ENCODE measurements around the gene KPNA5. TPM values are rescaled to one million over a fixed set of nuclear protein-coding genes. Genes with fewer than 3 reads are reported as not detected.

KPNA5 gene
- total and polyA plus RNA-seq, 2 of the 13 experiments (the other 11 are each of a cell fraction or from before 2014, with no cell fraction given): 5.3 to 13.0 TPM

DNA sequence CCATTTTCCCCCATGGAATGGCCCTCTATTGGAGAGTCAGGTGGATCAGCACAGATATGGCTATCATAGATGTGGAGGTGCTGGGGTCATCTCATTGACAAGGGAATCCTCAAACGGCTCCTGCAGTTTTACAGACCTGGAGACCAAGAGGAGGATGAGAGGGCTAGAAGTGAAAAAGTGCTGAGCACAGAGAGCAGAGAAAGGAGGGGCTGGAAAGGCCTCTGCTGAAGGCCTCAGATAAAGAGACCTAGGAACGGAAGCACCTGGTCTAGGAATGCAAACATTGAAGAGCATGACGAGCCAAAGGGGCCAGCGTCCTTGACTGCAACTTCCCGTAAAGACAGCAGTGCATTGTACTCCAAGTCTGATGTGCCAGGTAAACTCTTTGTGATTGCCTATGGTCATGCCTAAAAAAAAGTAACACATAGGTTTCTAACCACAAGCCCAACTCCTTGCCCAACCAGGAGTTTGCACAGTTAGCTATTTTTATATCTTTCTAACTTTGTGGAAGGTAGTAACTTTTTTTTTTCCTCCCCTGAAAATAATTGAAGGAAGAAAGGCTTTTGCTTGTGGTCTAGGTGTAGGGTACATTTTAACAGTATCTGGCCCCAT is 49.5 kb upstream of the KPNA5 start (continued):
- no peak for TF ChIP-seq ZBTB10 (CRISPR knock-in tag; IDR thresholded peaks at IDR 0.05; ENCODE audit: borderline replicate concordance)
- peak; percentile 71; the same call in 1 of the 2 replicates for TF ChIP-seq CREB1 (IDR thresholded peaks at IDR 0.05)
- TF ChIP-seq CREB1 (CRISPR knock-in tag; IDR thresholded peaks at IDR 0.05): peak; percentile 86
- peak; percentile 29; the same call in 1 of the 2 replicates for TF ChIP-seq ATF3 (CRISPR knock-in tag; IDR thresholded peaks at IDR 0.05)
- TF ChIP-seq, protein P1, sequence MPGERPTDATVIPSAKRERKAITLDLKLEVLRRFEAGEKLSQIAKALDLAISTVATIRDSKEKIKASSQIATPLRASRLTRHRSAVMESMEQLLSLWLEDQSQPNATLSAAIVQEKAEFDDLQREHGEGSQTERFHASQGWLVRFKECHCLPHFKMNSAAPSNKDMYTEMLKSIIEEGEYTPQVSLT (CRISPR knock-in tag; IDR thresholded peaks at IDR 0.05; ENCODE audit: borderline replicate concordance, low read depth): 0 out of 2 replicates have a peak, but pooled peaks have one; percentile 69
- peak; percentile 70; the same call in 1 of the 2 replicates for TF ChIP-seq LCORL (IDR thresholded peaks at IDR 0.05)
- peak; percentile 91 for TF ChIP-seq LCORL (CRISPR knock-in tag; IDR thresholded peaks at IDR 0.05)
- TF ChIP-seq NR2C2 (CRISPR knock-in tag; IDR thresholded peaks at IDR 0.05; ENCODE audit: borderline replicate concordance): no peak
- TF ChIP-seq CEBPB (IDR thresholded peaks at IDR 0.05; ENCODE audit: borderline replicate concordance, low read depth, low read length): peak; percentile 28; the same call in 1 of the 2 replicates
- TF ChIP-seq, protein P2, sequence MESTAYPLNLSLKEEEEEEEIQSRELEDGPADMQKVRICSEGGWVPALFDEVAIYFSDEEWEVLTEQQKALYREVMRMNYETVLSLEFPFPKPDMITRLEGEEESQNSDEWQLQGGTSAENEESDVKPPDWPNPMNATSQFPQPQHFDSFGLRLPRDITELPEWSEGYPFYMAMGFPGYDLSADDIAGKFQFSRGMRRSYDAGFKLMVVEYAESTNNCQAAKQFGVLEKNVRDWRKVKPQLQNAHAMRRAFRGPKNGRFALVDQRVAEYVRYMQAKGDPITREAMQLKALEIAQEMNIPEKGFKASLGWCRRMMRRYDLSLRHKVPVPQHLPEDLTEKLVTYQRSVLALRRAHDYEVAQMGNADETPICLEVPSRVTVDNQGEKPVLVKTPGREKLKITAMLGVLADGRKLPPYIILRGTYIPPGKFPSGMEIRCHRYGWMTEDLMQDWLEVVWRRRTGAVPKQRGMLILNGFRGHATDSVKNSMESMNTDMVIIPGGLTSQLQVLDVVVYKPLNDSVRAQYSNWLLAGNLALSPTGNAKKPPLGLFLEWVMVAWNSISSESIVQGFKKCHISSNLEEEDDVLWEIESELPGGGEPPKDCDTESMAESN (CRISPR knock-in tag; conservative IDR thresholded peaks at IDR 0.05): peak; percentile 92
- TF ChIP-seq, protein P3, sequence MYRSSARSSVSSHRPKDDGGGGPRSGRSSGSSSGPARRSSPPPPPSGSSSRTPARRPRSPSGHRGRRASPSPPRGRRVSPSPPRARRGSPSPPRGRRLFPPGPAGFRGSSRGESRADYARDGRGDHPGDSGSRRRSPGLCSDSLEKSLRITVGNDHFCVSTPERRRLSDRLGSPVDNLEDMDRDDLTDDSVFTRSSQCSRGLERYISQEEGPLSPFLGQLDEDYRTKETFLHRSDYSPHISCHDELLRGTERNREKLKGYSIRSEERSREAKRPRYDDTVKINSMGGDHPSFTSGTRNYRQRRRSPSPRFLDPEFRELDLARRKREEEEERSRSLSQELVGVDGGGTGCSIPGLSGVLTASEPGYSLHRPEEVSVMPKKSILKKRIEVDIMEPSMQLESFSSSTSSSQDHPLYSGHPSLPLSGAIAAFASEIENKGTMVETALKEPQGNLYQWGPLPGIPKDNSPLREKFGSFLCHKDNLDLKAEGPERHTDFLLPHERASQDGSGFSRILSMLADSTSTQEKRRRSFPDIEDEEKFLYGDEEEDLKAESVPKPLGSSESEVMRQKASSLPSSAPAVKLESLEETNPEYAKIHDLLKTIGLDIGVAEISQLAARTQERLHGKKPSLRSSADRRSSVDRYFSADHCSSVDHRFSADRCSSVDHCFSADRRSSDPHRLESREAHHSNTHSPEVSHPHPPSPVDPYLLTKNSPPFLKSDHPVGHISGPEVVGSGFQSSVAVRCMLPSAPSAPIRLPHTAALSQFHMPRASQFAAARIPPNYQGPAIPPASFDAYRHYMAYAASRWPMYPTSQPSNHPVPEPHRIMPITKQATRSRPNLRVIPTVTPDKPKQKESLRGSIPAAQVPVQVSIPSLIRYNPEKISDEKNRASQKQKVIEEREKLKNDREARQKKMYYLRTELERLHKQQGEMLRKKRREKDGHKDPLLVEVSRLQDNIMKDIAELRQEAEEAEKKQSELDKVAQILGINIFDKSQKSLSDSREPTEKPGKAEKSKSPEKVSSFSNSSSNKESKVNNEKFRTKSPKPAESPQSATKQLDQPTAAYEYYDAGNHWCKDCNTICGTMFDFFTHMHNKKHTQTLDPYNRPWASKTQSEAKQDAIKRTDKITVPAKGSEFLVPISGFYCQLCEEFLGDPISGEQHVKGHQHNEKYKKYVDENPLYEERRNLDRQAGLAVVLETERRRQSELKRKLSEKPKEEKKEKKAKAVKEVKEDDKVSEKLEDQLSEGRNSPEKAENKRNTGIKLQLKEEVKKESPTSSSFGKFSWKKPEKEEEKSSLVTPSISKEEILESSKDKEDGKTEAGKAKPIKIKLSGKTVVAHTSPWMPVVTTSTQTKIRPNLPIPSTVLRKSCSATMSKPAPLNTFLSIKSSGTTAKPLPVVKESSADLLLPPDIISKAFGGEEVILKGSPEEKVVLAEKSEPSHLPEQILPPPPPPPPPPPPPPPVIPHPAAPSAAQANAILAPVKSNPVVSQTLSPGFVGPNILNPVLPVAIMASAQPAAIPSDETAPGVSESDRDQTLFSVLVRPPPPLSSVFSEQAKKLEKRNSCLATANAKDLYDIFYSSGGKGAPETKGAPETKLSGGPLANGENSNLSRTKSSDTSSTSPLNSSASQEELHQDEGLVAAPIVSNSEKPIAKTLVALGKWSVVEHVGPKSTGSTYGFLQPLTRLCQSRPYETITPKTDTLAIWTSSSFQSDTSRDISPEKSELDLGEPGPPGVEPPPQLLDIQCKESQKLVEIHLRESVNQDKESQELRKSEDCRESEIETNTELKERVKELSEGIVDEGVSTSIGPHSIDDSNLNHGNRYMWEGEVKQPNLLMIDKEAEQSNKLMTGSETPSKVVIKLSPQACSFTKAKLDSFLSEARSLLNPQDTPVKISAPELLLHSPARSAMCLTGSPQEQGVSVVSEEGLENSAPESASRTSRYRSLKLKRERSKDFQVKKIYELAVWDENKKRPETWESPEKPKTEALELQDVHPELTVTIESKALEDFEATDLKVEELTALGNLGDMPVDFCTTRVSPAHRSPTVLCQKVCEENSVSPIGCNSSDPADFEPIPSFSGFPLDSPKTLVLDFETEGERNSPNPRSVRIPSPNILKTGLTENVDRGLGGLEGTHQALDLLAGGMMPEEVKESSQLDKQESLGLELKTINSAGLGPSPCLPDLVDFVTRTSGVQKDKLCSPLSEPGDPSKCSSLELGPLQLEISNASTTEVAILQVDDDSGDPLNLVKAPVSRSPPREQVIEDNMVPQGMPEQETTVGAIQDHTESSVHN (CRISPR knock-in tag; IDR thresholded peaks at IDR 0.05): no peak
- no peak for TF ChIP-seq NFIB (CRISPR knock-in tag; IDR thresholded peaks at IDR 0.05; ENCODE audit: borderline replicate concordance)
- TF ChIP-seq NRL (CRISPR knock-in tag; IDR thresholded peaks at IDR 0.05; ENCODE audit: borderline replicate concordance): no peak
- no peak for TF ChIP-seq ZNF75D (CRISPR knock-in tag; IDR thresholded peaks at IDR 0.05; ENCODE audit: borderline replicate concordance)
- peak; percentile 94 for TF ChIP-seq SMAD3 (CRISPR knock-in tag; IDR thresholded peaks at IDR 0.05)
